OCI-LY7 (cell line): ENCODE results near the gene IQGAP1. TPM values are rescaled to one million over a fixed set of nuclear protein-coding genes. Genes with fewer than 3 reads are reported as not detected.

ENCODE experiments used
- BruUV-seq: library from RNA; stranded (reverse); fragments of 400-500 nt; replicated peaks from 2 replicates; lab custom pipeline; 2021; lab: Mats Ljungman, UMichigan
- CTCF ChIA-PET: fragments of 300-600 bp; sonication (Branson Sonifier 250); formaldehyde crosslinking; loops from one replicate; lab custom pipeline; 2022; ENCODE audit warnings: antibody characterized with exemption; ENCODE audit not compliant: unreplicated experiment; lab: Charles Lee
- POLR2A ChIA-PET: fragments of 300-600 bp; sonication (Branson Sonifier 250); formaldehyde crosslinking; loops from one replicate; lab custom pipeline; 2022; ENCODE audit warnings: antibody characterized with exemption; lab: Charles Lee
- DNase-seq: peaks from one replicate; pipeline ENCODE4 v3.0.0-alpha.2; 2015; ENCODE audit warnings: low spot score
- H2AFZ ChIP-seq: fragments of 200-600 bp; sonication (generic), shearing (Covaris generic); 2 replicates; pipeline ENCODE4 v1.6.1; 2014; ENCODE audit warnings: mild to moderate bottlenecking, antibody characterized with exemption, low read length, moderate library complexity
- H3K27ac ChIP-seq: fragments of 200-600 bp; sonication (generic); 2 replicates; pipeline ENCODE4 v1.5.1; 2014; ENCODE audit warnings: mixed run types, low read depth, mild to moderate bottlenecking, moderate library complexity, low read length, inconsistent platforms; ENCODE audit not compliant: poor library complexity, severe bottlenecking
- H3K36me3 ChIP-seq: fragments of 200-600 bp; sonication (generic); 2 replicates; pipeline ENCODE4 v1.6.1; 2014; ENCODE audit warnings: mild to moderate bottlenecking, antibody characterized with exemption, low read length, moderate library complexity, mixed read lengths; ENCODE audit not compliant: insufficient read depth
- H3K4me1 ChIP-seq: fragments of 200-600 bp; sonication (generic); 2 replicates; pipeline ENCODE4 v1.5.1; 2014; ENCODE audit warnings: mild to moderate bottlenecking, low read length; ENCODE audit not compliant: insufficient read depth, poor library complexity, severe bottlenecking
- H3K4me2 ChIP-seq: fragments of 200-600 bp; sonication (generic); 2 replicates; pipeline ENCODE4 v1.6.1; 2014; ENCODE audit warnings: mild to moderate bottlenecking, low read length
- H3K4me3 ChIP-seq: fragments of 200-600 bp; sonication (generic); 2 replicates; pipeline ENCODE4 v1.5.1; 2014; ENCODE audit warnings: mild to moderate bottlenecking, low read depth, low read length; ENCODE audit not compliant: poor library complexity, severe bottlenecking
- H3K79me2 ChIP-seq: fragments of 200-600 bp; sonication (generic); 2 replicates; pipeline ENCODE4 v1.6.1; 2016; ENCODE audit warnings: low read depth, mild to moderate bottlenecking, low read length, moderate library complexity, mixed read lengths; ENCODE audit not compliant: insufficient read depth
- H3K9me2 ChIP-seq: fragments of 200-600 bp; sonication (generic); 2 replicates; pipeline ENCODE4 v1.6.1; 2016; ENCODE audit warnings: mild to moderate bottlenecking, low read length, mixed read lengths; ENCODE audit not compliant: insufficient read depth
- H3K9me3 ChIP-seq: fragments of 200-600 bp; sonication (generic); 2 replicates; pipeline ENCODE4 v1.6.1; 2014; ENCODE audit warnings: mild to moderate bottlenecking, mixed run types, low read length, mixed read lengths
- H4K20me1 ChIP-seq: fragments of 200-600 bp; sonication (generic); 2 replicates; pipeline ENCODE4 v1.6.1; 2014; ENCODE audit warnings: mild to moderate bottlenecking, antibody characterized with exemption, low read length, moderate library complexity, mixed read lengths; ENCODE audit not compliant: insufficient read depth
- CTCF ChIP-seq: fragments of 200-600 bp; sonication (generic); conservative IDR thresholded peaks from 2 replicates; pipeline ENCODE4 v1.5.1; 2014; ENCODE audit warnings: mild to moderate bottlenecking, antibody characterized with exemption, low read length, moderate library complexity, mixed read lengths
- EZH2phosphoT487 ChIP-seq: fragments of 200-600 bp; sonication (generic); IDR thresholded peaks from 2 replicates; pipeline ENCODE4 v1.6.1; 2018; ENCODE audit warnings: low read depth, borderline replicate concordance, mild to moderate bottlenecking, mixed run types, antibody characterized with exemption, low read length, moderate library complexity, mixed read lengths
- intact Hi-C: fragments of 100-400 bp; cut with micrococcal nuclease; formaldehyde crosslinking; loops from one replicate; pipeline ENCODE4 v1.10.0; 2022; ENCODE audit not compliant: unreplicated experiment
- total RNA-seq, 2 experiments: library from RNA; depleted of rRNA in 1 of 2; stranded (reverse); fragments of >200 nt in 1 of 2; shearing (Covaris generic) in 1 of 2; gene quantifications; 2 replicates each; pipeline ENCODE4 v1.2.3, GENCODE V29; 2014 to 2022

Gene IQGAP1
- total RNA-seq, 2 experiments from 2014 or later = 98.7 to 114 TPM

- TF ChIP-seq CTCF = peak; percentile 94
- no peak for TF ChIP-seq EZH2phosphoT487
- DNase-seq = peak; percentile 60
- Histone ChIP-seq H2AFZ (no peak overlapping the region), H3K27ac (no peak overlapping the region), H3K4me3 (no peak overlapping the region), H3K36me3 (peaks cover 80% of the 10 kb centered on the region), H4K20me1 (no peaks in the 10 kb centered on the region), H3K4me2 (no peak overlapping the region), H3K79me2 (no peaks in the 10 kb centered on the region), H3K4me1 (peaks cover 22% of the 10 kb centered on the region), H3K9me2 (no peaks in the 10 kb centered on the region), H3K9me3 (no peaks in the 10 kb centered on the region)
- POLR2A ChIA-PET = interaction anchor here (0.6 to 0.9 kb wide), 2 partner anchors 46 to 151 kb away, joined by 3 to 7 read pairs; no protein-coding TSS in a partner anchor
- CTCF ChIA-PET = interaction anchor here (0.5 to 2.7 kb wide), 3 partner anchors 123 to 255 kb away, joined by 3 to 23 read pairs (median 6); no protein-coding TSS in a partner anchor
- intact Hi-C loops = loop anchor here (1.0 to 10.0 kb wide), 4 partner anchors 120 to 405 kb away; no protein-coding TSS in a partner anchor
- no TSS peak for BruUV-seq
Observed at GRCh38 chr15:90482124-90483011, 94.3 kb downstream of the IQGAP1 start.

- no peak for TF ChIP-seq CTCF
- no peak for TF ChIP-seq EZH2phosphoT487
- Histone ChIP-seq H3K4me1 (peaks cover 21% of the 10 kb centered on the region), H2AFZ (no peak overlapping the region), H3K9me3 (no peaks in the 10 kb centered on the region), H3K36me3 (peaks cover 80% of the 10 kb centered on the region), H3K4me2 (no peak overlapping the region), H4K20me1 (no peaks in the 10 kb centered on the region), H3K79me2 (no peaks in the 10 kb centered on the region), H3K9me2 (no peaks in the 10 kb centered on the region), H3K27ac (no peak overlapping the region), H3K4me3 (no peak overlapping the region)
- CTCF ChIA-PET = interaction anchor here (0.5 to 2.7 kb wide), 3 partner anchors 123 to 256 kb away, joined by 3 to 23 read pairs (median 6); no protein-coding TSS in a partner anchor
- intact Hi-C loops = loop anchor here (5.0 to 10.0 kb wide), 2 partner anchors 212 to 404 kb away; no protein-coding TSS in a partner anchor
- POLR2A ChIA-PET = no interaction called here
- no peak for DNase-seq
- BruUV-seq = no TSS peak
Observed at GRCh38 chr15:90483012-90483307, 94.9 kb downstream of the IQGAP1 start.
